ENCODE results near the gene ZW10. TPM values are rescaled to one million over a fixed set of nuclear protein-coding genes. Genes with fewer than 3 reads are reported as not detected.
A peak's percentile ranks its signal among the peaks of the same experiment; 100 is the strongest.

The ZW10 gene
- total RNA-seq, 1 experiment from 2014 or later: 18.9 TPM

- no peak for TF ChIP-seq PRRX2 (CRISPR knock-in tag; IDR thresholded peaks at IDR 0.05)
- no peak for TF ChIP-seq ZNF281 (CRISPR knock-in tag; IDR thresholded peaks at IDR 0.05)
- no peak for TF ChIP-seq NR2C2 (CRISPR knock-in tag; IDR thresholded peaks at IDR 0.05)
- no peak for TF ChIP-seq TEAD4 (CRISPR knock-in tag; IDR thresholded peaks at IDR 0.05)
- TF ChIP-seq, protein P1, sequence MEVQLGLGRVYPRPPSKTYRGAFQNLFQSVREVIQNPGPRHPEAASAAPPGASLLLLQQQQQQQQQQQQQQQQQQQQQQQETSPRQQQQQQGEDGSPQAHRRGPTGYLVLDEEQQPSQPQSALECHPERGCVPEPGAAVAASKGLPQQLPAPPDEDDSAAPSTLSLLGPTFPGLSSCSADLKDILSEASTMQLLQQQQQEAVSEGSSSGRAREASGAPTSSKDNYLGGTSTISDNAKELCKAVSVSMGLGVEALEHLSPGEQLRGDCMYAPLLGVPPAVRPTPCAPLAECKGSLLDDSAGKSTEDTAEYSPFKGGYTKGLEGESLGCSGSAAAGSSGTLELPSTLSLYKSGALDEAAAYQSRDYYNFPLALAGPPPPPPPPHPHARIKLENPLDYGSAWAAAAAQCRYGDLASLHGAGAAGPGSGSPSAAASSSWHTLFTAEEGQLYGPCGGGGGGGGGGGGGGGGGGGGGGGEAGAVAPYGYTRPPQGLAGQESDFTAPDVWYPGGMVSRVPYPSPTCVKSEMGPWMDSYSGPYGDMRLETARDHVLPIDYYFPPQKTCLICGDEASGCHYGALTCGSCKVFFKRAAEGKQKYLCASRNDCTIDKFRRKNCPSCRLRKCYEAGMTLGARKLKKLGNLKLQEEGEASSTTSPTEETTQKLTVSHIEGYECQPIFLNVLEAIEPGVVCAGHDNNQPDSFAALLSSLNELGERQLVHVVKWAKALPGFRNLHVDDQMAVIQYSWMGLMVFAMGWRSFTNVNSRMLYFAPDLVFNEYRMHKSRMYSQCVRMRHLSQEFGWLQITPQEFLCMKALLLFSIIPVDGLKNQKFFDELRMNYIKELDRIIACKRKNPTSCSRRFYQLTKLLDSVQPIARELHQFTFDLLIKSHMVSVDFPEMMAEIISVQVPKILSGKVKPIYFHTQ (CRISPR knock-in tag; IDR thresholded peaks at IDR 0.05): no peak
- TF ChIP-seq NR1H2 (CRISPR knock-in tag; IDR thresholded peaks at IDR 0.05): no peak
- no peak for TF ChIP-seq JAZF1 (CRISPR knock-in tag; IDR thresholded peaks at IDR 0.05)
- TF ChIP-seq, protein P2, sequence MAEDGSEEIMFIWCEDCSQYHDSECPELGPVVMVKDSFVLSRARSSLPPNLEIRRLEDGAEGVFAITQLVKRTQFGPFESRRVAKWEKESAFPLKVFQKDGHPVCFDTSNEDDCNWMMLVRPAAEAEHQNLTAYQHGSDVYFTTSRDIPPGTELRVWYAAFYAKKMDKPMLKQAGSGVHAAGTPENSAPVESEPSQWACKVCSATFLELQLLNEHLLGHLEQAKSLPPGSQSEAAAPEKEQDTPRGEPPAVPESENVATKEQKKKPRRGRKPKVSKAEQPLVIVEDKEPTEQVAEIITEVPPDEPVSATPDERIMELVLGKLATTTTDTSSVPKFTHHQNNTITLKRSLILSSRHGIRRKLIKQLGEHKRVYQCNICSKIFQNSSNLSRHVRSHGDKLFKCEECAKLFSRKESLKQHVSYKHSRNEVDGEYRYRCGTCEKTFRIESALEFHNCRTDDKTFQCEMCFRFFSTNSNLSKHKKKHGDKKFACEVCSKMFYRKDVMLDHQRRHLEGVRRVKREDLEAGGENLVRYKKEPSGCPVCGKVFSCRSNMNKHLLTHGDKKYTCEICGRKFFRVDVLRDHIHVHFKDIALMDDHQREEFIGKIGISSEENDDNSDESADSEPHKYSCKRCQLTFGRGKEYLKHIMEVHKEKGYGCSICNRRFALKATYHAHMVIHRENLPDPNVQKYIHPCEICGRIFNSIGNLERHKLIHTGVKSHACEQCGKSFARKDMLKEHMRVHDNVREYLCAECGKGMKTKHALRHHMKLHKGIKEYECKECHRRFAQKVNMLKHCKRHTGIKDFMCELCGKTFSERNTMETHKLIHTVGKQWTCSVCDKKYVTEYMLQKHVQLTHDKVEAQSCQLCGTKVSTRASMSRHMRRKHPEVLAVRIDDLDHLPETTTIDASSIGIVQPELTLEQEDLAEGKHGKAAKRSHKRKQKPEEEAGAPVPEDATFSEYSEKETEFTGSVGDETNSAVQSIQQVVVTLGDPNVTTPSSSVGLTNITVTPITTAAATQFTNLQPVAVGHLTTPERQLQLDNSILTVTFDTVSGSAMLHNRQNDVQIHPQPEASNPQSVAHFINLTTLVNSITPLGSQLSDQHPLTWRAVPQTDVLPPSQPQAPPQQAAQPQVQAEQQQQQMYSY (CRISPR knock-in tag; IDR thresholded peaks at IDR 0.05): 0 out of 2 replicates have a peak, but pooled peaks have one; percentile 26
- no peak for TF ChIP-seq ZNF138 (CRISPR knock-in tag; conservative IDR thresholded peaks at IDR 0.05)
- TF ChIP-seq ZMAT4 (CRISPR knock-in tag; IDR thresholded peaks at IDR 0.05): no peak
- peak; percentile 71; the same call in 1 of the 2 replicates for TF ChIP-seq E2F5 (CRISPR knock-in tag; IDR thresholded peaks at IDR 0.05)
- TF ChIP-seq ZNF263 (CRISPR knock-in tag; IDR thresholded peaks at IDR 0.05; ENCODE audit: low read depth): no peak
- TF ChIP-seq NFYB (CRISPR knock-in tag; conservative IDR thresholded peaks at IDR 0.05; ENCODE audit: low read depth): no peak
- no peak for TF ChIP-seq ZNF232 (CRISPR knock-in tag; IDR thresholded peaks at IDR 0.05)
- no peak for TF ChIP-seq ERG (CRISPR knock-in tag; IDR thresholded peaks at IDR 0.05)
- TF ChIP-seq, protein P3, sequence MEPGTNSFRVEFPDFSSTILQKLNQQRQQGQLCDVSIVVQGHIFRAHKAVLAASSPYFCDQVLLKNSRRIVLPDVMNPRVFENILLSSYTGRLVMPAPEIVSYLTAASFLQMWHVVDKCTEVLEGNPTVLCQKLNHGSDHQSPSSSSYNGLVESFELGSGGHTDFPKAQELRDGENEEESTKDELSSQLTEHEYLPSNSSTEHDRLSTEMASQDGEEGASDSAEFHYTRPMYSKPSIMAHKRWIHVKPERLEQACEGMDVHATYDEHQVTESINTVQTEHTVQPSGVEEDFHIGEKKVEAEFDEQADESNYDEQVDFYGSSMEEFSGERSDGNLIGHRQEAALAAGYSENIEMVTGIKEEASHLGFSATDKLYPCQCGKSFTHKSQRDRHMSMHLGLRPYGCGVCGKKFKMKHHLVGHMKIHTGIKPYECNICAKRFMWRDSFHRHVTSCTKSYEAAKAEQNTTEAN (CRISPR knock-in tag; IDR thresholded peaks at IDR 0.05): no peak
- no peak for TF ChIP-seq RELA (CRISPR knock-in tag; IDR thresholded peaks at IDR 0.05; ENCODE audit: borderline replicate concordance)
- no peak for TF ChIP-seq CBFB (CRISPR knock-in tag; IDR thresholded peaks at IDR 0.05; ENCODE audit: low read depth)
- TF ChIP-seq ZNF423 (CRISPR knock-in tag; IDR thresholded peaks at IDR 0.05): no peak
- no peak for TF ChIP-seq EMX1 (CRISPR knock-in tag; IDR thresholded peaks at IDR 0.05)
- no peak for TF ChIP-seq ESRRA (CRISPR knock-in tag; IDR thresholded peaks at IDR 0.05; ENCODE audit: borderline replicate concordance)
- TF ChIP-seq, protein P4, sequence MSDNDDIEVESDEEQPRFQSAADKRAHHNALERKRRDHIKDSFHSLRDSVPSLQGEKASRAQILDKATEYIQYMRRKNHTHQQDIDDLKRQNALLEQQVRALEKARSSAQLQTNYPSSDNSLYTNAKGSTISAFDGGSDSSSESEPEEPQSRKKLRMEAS (CRISPR knock-in tag; IDR thresholded peaks at IDR 0.05): peak; percentile 69
- TF ChIP-seq, protein P5, sequence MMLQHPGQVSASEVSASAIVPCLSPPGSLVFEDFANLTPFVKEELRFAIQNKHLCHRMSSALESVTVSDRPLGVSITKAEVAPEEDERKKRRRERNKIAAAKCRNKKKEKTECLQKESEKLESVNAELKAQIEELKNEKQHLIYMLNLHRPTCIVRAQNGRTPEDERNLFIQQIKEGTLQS (CRISPR knock-in tag; conservative IDR thresholded peaks at IDR 0.05): no peak
Measured at GRCh38 chr11:113773416-113774173, at the start of gene ZW10 (continued).

All from WTC11 (cell line).